ENCODE data around the gene PLAAT5.

Gene PLAAT5

DNA sequence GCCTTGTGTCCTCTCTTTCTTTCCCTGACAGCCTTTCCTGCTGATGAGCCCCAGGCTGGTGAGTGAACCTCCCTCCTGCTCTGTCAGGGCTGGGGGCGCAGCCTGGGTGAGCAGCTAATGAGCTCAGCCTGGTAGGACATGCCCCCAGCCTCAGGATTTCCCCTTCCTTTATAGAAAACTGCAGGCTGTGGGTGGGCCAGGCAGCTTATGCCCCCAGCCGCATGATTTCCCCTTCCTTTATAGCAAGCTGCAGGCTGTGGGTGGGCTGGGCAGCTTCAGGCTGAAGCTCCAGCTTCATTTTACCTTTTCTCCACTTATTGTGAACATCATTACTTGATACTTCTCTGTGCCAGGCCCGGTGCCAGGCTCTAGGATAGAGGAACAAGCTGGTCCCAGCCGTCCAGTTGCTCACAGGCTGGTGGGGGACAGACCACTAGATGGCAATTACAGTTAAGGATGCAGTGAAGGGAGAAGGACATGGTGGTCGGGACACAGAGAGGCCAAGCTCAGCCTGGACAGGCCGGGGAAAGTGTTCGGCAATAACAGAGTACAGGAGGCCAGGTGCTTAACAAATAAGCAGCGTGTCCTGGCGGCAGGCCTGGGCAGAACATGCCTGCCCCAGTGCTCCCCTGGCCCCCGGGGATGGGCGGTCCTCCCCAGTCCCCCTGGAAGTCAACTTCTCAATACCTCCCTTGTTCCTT lies 20.2 kb upstream of the PLAAT5 start:
- no peak for DNase-seq

DNA sequence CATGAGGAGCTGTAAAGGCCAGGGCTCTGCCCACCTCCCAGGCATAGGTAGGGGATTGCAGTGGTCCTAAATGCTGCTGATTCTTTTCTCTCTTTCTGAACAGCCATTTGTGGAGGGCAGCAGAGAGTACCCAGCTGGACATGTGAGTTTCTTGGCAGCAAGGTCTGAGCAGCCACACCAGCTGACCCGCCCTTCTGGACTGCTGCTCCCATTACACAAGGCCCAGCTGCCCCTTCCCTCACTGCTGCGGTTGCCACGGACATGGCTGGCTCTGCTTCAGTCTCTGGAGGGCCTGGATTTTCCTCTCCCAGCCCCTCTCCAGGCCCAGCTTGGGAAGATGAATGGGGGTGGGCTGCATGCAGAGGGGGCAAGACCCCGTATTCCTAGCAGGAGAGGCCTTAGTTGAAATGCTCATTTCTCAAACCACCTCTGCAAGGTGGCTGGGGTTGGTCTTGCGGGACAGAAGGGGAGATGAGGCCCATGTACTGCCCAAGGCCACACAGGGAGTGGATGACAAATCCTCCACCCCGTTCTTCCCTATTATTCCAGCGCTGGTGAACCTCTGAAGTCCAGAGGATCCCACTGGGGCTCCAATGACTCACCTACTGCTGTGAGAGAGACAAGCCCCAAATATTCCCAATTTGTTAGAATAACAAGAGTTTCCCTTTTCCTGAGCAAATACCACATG lies 19.5 kb upstream of the PLAAT5 start:
- no peak for DNase-seq

DNA sequence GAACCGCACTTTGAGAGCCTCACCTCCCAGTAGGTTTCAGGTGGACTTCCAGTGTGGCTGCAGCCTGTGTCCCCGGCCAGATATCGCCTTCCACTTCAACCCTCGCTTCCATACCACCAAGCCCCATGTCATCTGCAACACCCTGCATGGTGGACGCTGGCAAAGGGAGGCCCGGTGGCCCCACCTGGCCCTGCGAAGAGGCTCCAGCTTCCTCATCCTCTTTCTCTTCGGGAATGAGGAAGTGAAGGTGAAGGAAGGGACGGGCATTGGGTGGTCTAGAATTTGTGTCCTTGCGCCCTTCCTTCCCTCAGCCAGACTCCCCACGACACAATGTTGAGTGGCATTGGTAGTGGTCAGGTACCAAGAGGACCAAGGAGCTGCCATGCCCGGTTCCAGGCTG lies 17.8 kb upstream of the PLAAT5 start:
- DNase-seq, result no peak

DNA sequence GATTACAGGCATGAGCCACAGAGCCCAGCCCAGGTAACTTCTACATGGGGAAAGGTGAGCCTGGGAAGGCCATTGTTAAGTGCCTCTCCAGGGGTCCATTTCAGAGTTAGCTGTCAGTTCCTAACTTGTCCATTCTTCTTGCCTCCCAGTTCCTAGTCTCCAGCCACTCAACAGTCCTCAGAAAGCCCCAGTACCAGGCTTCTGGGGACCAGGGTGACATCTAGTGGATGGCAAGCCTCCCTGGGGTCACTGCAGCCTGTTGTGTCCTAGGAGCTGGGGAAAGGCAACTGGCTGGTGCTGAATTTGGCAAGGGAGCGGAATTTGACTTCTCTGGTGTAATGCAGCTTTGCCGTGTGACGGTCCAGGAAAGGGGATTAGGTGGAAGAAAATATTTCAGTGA lies 17.0 kb upstream of the PLAAT5 start:
- DNase-seq, result no peak

DNA sequence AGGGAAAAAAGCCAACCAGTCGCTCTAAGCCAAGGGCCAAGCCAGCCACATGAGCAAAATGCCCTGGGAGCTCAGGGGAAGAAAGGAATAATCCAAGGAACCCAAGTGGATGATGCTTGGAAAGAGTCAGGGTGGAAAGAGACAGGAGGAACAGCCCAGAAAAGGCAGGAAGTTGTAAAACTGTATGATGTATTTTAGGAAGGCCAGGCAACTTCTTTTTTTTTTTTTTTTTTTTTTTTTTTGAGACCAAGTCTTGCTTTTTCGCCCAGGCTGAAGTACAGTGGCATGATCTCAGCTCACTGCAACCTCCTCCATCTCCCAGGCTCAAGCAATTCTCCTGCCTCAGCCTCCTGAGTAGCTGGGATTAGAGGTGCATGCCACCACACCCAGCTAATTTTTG lies 16.5 kb upstream of the PLAAT5 start:
- no peak for DNase-seq

DNA sequence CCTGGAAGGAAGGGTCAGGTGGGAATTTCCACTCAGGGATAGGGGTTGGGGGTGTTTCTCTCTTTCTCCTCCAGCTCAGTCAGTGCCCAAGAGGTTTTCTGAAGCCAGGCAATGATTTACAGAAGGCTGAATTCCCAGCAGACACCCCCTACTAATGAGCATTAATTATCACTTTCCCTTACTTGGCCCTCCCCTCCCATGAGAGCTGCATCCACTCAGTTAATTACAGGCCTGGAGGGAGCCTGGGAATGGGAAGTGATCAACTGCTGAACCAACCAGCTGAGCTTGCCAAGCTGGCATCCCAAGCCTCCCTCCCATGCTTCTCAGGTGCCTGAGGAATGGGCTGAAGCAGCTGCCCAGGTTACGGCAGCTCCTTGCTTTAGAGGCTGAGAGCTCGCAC lies 15.9 kb upstream of the PLAAT5 start:
- DNase-seq, result no peak

DNA sequence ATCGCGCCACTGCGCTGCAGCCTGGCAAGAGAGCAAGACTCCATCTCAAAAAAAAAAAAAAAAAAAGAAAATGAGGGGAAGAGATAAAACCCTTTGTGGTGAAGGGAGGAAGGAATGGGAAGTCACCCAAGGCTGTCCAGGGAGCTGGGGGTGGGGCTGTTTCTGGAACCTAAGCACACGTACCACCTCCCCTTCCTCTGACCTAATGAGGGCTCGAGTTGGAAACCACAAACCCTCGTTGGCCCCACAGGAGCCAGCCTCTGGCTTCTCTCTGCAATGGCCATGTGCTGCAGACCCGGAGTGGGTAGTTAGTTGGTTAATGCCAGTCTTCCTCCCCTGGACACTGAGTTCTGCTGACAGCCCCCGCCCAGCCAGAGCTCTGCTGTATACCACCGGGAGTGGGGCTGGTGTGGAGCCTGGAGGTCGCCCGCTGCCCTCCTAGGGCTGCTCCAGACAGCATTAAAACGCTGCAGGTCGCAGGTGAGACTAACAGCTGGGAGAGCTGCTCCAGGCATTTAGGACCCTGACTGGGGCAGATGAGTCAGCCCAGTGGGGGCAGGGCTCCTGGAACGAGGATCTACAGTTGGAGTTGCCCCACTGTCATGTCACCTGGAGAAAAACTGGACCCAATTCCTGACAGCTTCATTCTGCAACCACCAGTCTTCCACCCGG lies 15.0 kb upstream of the PLAAT5 start, which contains the start of gene LGALS12:
Gene LGALS12, plus strand, starts transcription at position 228 of the 672 bp plus-strand sequence. Its CDS starts 375 bp downstream, at position 603.
- no peak for DNase-seq

DNA sequence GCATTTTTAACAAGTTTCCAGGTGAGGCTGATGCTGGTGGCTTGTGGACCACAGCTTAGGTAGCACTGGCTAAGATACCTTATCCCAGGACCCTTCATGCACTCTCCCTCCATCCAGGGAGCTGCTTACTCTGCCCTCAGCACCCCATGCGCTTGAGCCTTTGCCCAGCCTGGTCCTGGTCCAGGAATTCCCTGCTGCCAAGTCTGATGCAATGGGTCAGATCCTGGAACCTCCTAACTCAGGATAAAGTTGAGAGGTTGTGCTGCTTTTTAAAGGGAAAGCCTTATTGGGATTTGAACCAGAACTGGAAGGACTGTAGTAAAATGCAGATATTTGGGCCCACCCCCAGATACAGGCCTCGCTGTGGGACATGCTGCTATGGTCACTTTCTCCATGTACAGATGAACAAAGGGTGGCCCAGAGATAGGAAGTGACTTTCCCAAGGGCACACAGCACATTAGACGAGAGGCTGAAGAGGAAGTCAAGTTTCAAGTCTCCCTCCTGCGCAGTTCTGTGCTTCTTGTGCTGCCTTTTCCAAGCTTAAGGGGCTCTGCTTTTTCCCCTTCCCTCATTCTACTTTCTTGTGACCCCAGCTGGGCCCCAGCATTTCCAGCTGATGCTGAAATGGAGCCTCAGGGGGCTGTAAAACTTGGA lies 14.1 kb upstream of the PLAAT5 start:
- DNase-seq, result no peak

DNA sequence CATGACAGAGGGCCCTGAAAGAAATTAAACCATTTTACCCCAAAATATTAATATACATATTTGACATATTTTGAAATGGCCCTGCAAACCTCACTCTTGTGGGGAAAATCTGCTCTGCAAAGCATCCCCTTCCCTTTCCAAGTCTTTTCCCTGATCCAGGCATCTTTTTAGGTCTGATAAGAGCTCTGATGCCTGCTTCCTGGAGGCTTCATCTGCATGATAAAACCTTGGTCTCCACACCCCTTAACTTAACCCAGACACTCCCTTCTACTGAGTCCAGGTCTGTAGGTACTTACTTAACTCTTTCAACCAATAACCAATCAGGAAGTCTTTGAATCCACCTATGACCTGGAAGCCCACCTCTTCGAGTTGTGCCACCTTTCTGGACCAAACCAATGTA lies 13.1 kb upstream of the PLAAT5 start:
- DNase-seq, result no peak

DNA sequence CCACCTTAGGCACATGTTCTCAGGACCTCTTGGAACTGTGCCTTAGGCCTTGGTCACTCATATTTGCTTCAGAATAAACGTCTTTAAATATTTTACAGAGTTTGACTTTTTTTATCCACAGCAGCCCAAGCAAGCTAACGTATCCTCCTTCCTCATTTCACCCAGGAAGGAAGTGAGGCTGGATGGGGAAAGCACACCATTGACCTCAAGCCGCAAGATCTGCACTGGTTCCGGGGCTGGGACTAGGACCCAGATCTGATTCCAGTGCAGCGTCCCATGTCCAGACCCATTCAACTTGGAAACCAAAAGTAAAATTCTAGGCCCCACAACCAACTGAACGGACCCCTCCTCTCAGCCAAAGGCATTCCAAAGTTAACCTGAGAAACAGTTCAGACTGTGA lies 12.5 kb upstream of the PLAAT5 start:
- no peak for DNase-seq

DNA sequence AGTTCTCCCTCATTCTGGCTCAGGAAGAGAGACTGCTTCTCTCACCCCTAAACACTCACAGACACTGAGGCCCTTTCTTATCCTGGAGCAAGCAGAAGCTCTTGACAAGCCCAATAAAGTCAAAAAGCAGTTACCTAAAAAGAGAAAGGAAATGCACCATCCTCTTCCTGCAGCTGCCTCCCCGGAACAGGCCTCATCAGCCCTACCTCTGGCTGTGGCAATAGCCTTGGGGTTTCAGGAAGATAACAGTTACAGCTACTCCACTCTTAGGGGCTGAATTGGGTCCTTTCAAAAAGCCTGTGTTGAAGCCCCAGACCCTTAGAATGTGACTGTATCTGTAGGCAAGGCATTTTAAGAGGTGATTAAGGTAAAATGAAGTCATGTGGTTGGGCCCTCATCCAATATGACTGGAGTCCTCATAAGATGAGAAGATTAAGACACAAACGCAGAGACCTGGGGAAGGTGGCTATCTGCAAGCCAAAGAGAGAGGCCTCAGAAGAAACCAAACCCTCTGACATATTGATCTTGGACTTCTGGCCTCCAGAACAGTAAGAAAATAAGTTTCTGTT lies 11.4 kb upstream of the PLAAT5 start:
- no peak for DNase-seq

DNA sequence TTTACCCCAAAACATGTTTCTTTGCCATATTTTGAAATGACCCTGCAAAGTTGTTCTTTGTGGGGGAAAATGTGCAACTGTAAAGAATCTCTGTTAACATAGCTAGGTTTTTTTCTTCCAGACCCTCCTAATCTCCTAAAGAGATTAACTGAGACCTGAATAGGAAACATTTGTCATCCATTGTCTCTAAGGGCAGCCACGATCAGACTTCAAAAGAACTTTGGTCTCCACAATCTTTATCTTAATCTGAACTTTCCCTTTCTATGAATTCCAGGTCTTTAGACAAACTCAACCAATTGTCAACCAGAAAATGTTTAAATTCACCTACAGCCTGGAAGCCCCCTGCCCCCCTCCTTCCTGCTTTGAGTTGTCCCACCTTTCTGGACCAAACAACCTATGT lies 10.3 kb upstream of the PLAAT5 start:
- no peak for DNase-seq

DNA sequence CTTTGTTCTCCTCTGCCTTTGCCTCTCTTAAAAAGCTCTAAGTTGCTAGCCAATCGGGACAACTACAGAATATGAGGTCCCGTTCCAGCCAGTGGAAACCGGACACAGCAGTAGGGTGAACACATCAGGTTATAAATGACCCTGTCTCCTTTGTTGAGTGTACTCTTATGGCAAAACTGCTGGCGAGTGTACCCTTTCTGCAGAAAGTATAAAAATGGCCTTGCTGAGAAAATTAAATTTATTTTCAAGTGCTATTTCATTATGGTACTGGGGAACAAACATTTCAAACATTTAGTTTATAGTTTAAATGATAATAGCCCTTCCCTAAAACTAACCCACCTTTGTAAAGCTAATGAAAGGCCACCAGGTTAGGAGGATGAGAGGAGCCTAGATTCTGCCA lies 8.9 kb upstream of the PLAAT5 start:
- no peak for DNase-seq

DNA sequence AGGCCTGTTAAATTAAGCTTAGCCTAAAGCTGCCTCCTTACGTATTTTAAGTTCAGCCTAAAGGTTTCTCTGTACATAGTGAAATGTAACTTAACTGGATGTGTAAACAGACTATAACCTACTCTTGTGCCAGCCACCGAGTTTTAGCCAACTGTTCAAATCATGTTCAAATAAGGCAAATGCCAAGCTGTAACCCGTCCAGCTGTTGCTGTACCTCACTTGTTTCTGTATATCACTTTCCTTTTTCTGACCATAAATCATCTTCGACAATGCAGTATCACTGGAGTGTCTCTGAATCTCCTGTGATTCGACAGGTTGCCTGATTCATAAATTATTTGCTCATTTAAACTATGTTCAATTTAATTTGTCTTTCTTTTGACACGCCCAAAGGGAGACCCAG lies 4.0 kb upstream of the PLAAT5 start:
- DNase-seq, result no peak

DNA sequence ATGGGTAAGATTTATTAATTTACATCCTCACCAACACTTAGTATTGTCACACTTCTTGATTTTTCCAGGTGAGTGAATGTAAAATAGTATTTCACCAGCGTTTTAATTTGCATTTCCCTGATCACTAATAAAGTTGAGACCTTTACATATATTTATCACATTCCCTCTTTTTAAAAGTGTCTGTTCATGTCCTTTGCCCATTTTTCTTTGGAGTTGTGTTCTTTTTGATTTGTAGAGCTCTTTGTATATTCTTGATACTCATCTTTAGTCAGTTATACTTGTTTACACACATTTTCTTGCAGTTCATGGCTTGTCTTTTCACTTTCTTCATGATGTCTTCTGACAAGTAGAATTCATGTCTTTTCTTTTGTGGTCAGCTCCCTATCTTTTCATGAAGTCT lies 2.2 kb upstream of the PLAAT5 start:
- no peak for DNase-seq

DNA sequence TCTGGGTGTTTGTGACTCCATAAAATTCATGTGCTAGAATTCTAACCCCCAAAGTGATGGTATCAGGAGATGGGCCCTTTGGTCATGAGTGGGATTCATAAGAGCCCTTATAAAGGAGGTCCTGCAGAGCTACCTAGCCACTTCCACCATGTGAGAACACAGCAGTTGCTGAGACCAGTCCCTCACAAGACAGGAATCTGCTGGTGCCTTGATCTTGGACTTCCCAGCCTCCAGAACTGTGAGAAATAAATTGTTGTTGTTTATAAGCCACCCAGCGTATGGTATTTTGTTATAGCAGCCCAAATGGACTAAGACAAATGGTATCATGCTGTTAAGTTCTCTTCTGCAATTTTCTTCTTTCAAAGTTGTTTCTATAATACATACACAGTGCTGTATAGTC lies 1.5 kb upstream of the PLAAT5 start:
- DNase-seq, result no peak

DNA sequence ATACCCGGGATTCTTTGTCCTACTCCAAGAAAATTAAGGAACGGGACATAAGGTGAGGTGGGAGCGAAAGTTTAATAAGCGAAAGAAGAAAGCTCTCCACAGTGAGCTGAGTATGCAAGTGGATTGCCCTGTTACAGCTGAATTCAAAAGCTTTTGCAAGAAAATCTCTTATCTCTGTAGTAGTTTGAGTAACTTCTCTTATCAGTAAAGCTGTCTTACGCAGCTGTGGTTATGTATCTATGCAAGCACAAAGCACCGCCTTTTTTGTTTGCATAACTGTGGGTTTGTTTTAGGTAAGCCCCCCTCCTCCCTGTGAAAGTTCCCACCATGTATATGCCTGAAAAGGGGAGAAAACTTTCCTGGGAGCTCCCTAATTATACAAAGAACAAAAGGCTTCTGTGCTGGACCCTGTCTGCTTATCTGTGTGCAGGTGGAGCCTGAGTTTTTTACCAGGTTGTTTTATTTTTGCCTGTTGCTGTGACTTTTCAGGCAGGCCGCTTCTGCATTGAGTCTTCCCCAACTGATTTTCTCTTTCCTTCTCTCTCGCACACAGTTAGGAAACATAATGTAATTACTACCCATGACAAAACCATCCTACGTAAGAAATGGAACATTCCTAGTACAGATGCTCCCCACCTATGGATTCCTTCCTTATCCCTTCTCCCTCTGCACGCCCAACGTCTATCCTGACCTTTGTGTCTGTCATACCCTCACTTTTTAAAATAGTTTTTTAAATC lies 837 bp upstream of the PLAAT5 start:
- no peak for DNase-seq

DNA sequence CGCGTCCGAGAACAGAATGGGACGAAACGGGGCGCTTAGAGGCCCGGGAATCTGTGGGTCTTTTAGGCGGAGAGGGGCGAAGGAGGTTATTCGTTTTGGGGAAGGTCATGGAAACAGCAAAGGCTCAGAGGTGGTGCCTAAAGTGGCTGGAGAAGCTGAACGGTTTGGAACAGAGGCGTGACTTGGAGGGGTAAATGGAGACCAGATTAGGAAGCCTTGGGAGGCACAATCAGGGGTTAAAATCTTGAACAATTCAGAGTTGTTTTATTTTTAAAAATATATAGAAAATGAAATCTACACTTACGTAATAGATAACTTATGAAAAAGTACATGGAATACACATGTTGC lies 247 bp upstream of the PLAAT5 start:
- no peak for DNase-seq

DNA sequence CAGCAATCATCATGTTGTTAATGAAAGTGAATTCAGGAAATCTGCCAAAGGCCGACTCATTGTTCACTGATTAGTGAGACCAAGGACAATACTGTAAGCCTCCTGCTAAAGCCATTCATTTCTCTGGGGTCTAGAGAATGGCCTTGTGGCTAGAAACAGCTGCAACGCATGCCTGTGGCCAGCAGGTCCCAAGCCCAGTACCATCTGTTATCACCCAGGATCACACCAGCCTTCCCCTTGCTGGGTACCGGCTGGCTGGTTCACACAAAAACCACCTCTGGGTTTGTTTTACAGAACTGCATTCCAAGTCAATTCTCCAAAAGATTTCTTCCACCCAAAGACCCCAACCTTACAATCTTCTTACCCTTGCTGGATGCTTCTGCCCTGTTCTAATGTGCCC lies 1.1 kb downstream of the PLAAT5 start:
- DNase-seq, result no peak

DNA sequence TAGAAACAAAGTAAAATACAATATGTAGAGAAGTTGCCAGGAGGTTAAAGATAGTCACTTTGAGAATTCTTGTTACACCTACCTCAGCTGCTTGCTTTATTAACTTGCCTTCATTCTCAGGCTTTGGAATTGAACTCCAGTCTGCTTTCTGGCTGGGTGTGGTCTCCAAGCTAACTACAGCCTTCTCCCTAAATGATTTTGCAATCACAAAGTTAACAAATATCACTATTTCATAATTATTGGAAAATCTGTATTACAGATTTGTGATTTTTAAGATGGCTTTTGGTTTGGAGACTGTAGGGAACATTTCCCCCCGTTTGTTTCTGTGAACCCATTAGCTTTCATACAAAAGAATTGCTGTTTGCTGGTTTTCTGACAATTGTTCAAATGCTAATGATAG lies 2.2 kb downstream of the PLAAT5 start:
- DNase-seq, result no peak

DNA sequence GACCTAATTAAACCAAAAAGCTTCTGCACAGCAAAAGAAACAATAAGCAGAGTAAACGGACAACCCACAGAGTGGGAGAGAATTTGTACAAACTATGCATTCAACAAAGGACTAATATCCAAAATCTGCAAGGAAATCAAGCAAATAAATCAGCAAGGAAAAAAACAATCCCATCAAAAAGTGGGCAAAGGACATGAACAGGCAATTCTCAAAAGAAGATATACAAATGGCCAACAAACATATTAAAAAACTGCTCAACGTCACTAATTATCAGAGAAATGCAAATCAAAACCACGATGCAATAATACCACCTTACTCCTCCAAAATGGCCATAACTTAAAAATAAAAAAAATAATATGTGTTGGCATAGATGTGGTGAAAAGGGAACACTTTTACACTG lies 5.2 kb downstream of the PLAAT5 start:
- no peak for DNase-seq

DNA sequence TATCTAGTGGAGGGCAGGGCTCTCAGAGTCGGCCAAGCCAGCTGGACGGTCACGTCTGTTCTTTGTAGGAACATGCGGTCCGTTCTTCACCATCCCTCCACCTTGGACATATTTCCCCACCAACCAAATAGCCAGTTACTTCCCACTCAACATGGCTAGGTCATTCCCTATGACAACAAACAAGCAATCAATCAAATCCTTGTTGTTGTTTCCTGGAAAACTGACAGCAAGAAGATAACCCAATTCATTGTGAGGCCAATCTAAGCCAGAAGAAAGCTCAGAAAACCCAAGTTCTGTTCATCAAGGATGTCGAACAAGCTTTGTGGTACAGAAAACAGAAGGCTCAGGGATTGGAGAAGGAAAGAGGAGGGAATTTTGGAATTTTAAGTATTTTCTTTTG lies 10.9 kb downstream of the PLAAT5 start:
- DNase-seq, result no peak

DNA sequence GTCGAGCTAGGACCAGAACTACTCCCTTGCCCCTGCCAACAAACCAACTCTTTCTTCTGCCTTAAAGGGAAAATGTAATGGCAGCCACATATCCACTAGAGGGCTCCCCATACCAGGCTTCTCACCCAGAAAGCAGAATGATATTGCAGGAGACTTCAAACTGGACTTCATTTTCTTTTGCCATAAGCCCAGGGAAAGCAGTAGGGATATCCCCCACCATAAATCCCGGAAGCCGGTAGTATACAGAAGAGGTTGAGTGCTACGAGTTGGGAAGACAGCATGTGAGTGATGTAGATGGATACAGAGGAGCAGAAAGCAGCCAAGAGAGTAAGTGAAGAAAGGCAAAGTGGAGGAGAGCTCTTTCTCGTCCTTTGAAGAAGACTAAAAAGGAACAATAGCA lies 12.1 kb downstream of the PLAAT5 start:
- peak; percentile 31 for DNase-seq
